ENCODE data around the gene ZFPL1.

The ZFPL1 gene

DNA sequence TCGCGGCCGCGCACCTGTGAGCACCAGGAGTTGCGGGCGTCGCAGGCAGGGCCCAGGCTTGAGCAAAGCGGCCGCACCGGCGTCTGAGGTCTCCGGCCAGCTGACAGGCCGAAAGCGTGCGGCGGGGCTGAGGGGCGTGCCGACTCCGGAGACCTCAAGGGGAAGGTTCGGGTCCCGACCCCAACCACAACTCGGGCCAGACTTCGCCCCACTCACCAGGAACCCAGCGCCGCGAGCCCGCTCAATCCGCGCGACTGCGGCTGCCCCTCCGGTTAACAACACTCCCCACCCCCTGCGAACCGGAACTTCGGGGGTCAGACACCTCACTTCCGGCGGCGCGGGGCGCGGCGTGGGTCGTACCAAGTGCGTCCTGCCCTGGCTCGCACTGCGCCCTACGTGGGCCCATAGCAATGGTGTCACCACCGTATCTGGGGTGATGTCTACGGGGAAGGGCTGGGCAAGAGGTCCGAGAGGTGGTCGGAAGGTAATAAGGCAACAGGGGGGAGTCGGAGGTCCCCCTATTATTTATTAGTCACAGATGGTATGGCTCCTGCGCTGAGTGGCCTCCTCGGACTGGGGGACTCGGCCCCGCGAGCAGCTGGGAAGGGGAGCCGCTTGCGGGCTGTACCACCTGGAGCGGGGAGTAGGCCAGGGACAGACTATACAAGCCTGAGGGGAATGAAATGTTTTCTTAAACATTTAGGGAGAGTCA lies 50.4 kb downstream of the ZFPL1 start, which contains the start of gene SYVN1:
SYVN1 (minus strand) TSS at position 280 of the 712 bp plus-strand sequence. CDS start 918 bp downstream, outside the sequence.
- DNase-seq (ENCODE audit: low spot score in 2 of 2) = peak; percentile 86 to 95
- H3K4me3 Mint-ChIP-seq = peak within 1 kb of the TSS; percentile 98
- H3K4me1 Mint-ChIP-seq = peaks cover 53% of the 10 kb centered on the region

DNA sequence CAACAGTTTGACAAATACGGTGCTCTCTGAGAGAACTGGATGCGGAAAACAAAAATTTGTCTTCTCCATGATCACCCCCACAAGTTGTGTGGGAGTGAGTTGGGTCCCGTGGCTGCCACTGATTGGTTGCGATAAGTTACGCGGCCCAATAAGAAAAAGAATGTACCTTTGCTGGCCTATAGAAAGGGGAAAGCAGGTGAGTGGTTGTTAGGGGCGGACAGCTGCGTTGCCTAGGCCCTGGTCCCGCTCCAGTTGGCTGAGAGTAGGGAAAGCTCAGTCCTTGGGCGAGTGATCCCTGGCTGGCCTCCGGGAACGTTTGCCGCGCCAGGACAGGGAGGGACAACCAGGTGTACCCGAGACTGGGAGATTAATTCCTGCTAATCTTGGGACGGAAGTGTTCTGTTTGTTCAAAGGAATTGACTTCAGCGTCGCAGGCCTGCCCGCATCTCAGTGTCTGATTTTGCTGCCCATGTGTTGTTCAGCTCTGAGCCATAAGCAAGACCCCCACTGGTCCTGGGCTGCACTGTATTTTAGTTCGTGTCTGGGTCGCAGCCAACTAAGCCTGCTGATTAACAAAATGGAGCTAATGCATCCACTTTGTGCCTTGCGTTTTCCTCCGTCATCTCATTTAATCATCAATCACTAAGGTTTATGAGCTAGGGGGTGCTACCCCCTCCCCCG lies 51.1 kb downstream of the ZFPL1 start:
- ATAC-seq (peak; percentile 91), DNase-seq (ENCODE audit: low spot score in 2 of 2) (no peak)
- Mint-ChIP-seq H3K4me1 (peaks cover 53% of the 10 kb centered on the region), H3K36me3 (peaks cover 62% of the 10 kb centered on the region), H3K9me3 (no peaks in the 10 kb centered on the region), H3K4me3 (peak overlapping the region; percentile 98), H3K27ac (peak overlapping the region; percentile 100)

More for the DNA sequence above, 50.4 kb downstream of the ZFPL1 start, which contains the start of gene SYVN1:
- Mint-ChIP-seq H3K27ac (peak within 1 kb of the TSS; percentile 100), H3K36me3 (peaks cover 69% of the 10 kb centered on the region), H3K9me3 (no peaks in the 10 kb centered on the region)
- ATAC-seq = peak; percentile 92

DNA sequence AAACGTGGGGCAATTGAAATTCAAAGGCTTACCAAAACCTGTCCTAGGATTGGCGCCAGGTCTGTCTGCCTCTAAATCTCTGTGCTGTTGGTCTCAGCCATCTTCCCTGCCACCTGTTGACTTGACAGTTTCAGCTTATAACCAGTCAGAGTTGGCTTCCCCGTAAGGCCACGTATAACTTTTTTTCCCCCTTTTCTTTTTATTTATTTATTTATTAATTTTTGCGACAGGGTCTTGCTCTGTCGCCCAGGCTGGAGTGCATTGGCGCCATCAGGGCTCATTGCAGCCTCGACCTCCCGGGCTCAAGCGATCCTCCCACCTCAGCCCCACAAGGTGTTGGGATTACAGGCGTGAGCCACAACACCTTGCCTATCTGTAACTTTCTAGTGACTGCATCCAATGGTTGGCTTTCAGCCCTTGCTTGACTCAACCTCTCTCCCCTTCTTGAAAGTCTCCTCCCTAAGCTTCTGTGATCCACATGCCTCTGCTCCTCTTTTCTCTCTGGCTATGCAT lies 51.7 kb downstream of the ZFPL1 start:
- peak overlapping the region; percentile 98 for H3K4me3 Mint-ChIP-seq
- no peaks in the 10 kb centered on the region for H3K9me3 Mint-ChIP-seq
- DNase-seq (ENCODE audit: low spot score in 2 of 2) (no peak), ATAC-seq (no peak)
- H3K4me1 Mint-ChIP-seq = peaks cover 53% of the 10 kb centered on the region
- peaks cover 56% of the 10 kb centered on the region for H3K36me3 Mint-ChIP-seq
- peak overlapping the region; percentile 100 for H3K27ac Mint-ChIP-seq

DNA sequence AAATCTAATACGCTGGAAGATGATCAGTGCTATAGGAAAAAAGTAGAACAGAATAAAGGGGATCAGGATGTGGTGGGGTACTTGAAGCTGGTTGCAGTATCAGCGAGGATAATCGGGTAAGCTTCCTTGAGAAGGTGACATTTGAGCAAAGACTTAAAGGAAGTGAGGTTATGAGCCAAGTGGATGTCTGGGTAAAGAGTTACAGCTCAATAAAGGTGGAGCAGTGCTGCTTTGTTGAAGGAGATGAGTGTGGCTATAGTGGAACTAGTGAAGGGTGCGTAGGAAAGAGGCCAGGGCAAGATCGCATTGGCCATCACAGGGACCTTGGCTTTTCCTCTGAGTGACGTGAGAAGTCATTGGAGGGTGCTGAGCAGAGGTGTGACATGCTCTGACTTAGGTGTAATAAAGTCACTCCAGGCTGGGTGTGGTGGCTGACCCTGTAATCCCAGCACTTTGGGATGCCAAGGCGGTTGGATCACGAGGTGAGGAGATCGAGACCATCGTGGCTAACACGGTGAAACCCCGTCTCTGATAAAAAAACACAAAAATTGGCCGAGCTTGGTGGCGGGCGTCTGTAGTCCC lies 52.6 kb downstream of the ZFPL1 start:
- Mint-ChIP-seq H3K27ac (peak overlapping the region; percentile 100), H3K36me3 (peaks cover 47% of the 10 kb centered on the region), H3K4me3 (peak overlapping the region; percentile 98), H3K9me3 (no peaks in the 10 kb centered on the region), H3K4me1 (peaks cover 46% of the 10 kb centered on the region)
- DNase-seq (ENCODE audit: low spot score in 2 of 2) = no peak
- ATAC-seq = no peak

All from stimulated activated effector memory CD8-positive, alpha-beta T cell treated with anti-CD3 and anti-CD28 coated beads, Interleukin-12 subunit alpha, Interleukin-12 subunit beta, amount 100 ng/mL, for 72 hours (primary cell).